Measurements from ENCODE around the gene VWA3B. TPM values are rescaled to one million over a fixed set of nuclear protein-coding genes. Genes with fewer than 3 reads are reported as not detected.

VWA3B gene
- polyA plus RNA-seq, 2 of the 4 experiments (the other 2 are of a cell fraction): not detected

DNA sequence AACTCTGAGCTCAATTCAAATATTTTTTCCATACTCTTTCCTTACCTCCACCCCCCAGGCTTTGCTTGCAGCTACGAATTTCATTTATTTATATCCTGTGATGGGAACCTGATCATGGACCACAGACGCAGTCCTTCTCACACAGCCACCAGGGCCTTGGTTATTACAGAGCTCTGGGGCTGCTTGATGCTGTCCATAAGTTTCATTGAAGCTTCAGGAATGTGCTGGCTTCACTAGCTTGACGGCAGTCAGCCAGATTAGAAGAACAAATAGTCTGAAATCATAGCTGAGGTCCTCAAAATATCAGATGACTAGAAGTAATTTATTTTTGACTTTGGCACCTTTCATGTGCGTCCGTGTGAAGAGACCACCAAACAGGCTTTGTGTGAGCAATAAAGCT lies 104.9 kb downstream of the VWA3B start (continued):
- TF ChIP-seq, protein P1, sequence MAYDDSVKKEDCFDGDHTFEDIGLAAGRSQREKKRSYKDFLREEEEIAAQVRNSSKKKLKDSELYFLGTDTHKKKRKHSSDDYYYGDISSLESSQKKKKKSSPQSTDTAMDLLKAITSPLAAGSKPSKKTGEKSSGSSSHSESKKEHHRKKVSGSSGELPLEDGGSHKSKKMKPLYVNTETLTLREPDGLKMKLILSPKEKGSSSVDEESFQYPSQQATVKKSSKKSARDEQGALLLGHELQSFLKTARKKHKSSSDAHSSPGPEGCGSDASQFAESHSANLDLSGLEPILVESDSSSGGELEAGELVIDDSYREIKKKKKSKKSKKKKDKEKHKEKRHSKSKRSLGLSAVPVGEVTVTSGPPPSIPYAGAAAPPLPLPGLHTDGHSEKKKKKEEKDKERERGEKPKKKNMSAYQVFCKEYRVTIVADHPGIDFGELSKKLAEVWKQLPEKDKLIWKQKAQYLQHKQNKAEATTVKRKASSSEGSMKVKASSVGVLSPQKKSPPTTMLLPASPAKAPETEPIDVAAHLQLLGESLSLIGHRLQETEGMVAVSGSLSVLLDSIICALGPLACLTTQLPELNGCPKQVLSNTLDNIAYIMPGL (CRISPR knock-in tag; IDR thresholded peaks at IDR 0.05; ENCODE audit: borderline replicate concordance): no peak
- TF ChIP-seq FOSL2 (IDR thresholded peaks at IDR 0.05) (no peak), FOSL2 (CRISPR knock-in tag; IDR thresholded peaks at IDR 0.05) (no peak), ZNF302 (CRISPR knock-in tag; IDR thresholded peaks at IDR 0.05) (no peak)

DNA sequence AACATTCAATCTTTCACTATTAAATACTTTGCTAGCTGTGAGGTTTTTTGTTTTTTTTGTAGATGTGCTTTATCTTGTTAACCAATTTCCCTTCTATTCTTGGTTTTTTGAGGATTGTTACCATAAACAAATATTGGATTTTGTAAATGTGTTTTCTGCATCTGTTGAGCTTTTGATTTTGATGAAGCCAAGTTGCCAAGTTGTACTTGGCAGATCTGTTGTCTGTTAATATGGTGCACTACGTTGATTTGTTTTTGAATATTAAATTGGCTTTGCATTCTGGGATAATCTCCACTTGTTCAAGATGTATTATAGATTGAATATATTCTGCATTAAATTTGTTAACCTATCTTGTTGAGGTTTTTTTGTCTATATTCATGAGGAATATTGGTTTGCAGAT lies 114.6 kb downstream of the VWA3B start:
- Histone ChIP-seq H3K4me2 (no peak overlapping the region), H3K9me3 (no peaks in the 10 kb centered on the region), H3K4me1 (no peaks in the 10 kb centered on the region), H3K27ac (no peak overlapping the region), H3K4me3 (no peak overlapping the region)
- CTCF ChIA-PET: no interaction called here
- ATAC-seq (no peak), FAIRE-seq (no peak), DNase-seq (ENCODE audit: low read depth in 1 of 2, low spot score in 1 of 2) (no peak)
- POLR2A ChIA-PET: no interaction called here
- 3% methylated on average over 1 of the region's 1 CpG for WGBS (ENCODE audit: missing lambda C conversion rate)
- TF ChIP-seq CEBPB (IDR thresholded peaks at IDR 0.05) (no peak), TP53 (CRISPR knock-in tag; IDR thresholded peaks at IDR 0.05) (no peak)
- TF ChIP-seq, protein P2, sequence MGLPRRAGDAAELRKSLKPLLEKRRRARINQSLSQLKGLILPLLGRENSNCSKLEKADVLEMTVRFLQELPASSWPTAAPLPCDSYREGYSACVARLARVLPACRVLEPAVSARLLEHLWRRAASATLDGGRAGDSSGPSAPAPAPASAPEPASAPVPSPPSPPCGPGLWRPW (IDR thresholded peaks at IDR 0.05): no peak

DNA sequence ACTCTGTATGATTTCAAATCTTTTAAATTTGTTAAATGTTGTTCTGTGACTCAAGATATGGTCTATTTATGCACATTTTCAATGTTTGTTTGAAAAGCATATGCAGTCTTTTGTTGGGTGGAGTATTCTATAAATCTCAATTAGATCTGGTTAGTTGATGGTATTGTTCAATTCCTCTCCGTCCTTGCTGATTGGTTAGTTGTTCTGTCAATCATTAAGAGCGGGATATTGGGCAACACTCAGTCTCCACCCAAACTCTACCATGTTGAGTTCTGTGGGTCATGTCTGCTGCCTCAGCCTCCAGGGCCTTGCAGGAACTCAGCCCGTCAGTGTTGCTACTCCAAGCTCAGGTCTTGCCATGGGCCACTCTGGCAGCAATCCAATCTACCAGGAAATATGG lies 118.9 kb downstream of the VWA3B start:
- Histone ChIP-seq H3K9me3 (no peaks in the 10 kb centered on the region), H3K27ac (no peak overlapping the region), H3K4me1 (no peaks in the 10 kb centered on the region), H3K4me2 (no peak overlapping the region), H3K4me3 (no peak overlapping the region)
- POLR2A ChIA-PET: no interaction called here
- 60% methylated on average over 3 of the region's 3 CpGs for WGBS (ENCODE audit: missing lambda C conversion rate)
- DNase-seq (ENCODE audit: low read depth in 1 of 2, low spot score in 1 of 2) (peak in 1 of 2 experiments; percentile 14), ATAC-seq (no peak), FAIRE-seq (no peak)
- CTCF ChIA-PET: no interaction called here
- TF ChIP-seq RNF2 (IDR thresholded peaks at IDR 0.05; ENCODE audit: borderline replicate concordance, low read depth) (no peak), FOXS1 (CRISPR knock-in tag; IDR thresholded peaks at IDR 0.05) (no peak), TP53 (CRISPR knock-in tag; IDR thresholded peaks at IDR 0.05) (no peak), ESRRA (IDR thresholded peaks at IDR 0.05; ENCODE audit: borderline replicate concordance, low read length) (no peak)

DNA sequence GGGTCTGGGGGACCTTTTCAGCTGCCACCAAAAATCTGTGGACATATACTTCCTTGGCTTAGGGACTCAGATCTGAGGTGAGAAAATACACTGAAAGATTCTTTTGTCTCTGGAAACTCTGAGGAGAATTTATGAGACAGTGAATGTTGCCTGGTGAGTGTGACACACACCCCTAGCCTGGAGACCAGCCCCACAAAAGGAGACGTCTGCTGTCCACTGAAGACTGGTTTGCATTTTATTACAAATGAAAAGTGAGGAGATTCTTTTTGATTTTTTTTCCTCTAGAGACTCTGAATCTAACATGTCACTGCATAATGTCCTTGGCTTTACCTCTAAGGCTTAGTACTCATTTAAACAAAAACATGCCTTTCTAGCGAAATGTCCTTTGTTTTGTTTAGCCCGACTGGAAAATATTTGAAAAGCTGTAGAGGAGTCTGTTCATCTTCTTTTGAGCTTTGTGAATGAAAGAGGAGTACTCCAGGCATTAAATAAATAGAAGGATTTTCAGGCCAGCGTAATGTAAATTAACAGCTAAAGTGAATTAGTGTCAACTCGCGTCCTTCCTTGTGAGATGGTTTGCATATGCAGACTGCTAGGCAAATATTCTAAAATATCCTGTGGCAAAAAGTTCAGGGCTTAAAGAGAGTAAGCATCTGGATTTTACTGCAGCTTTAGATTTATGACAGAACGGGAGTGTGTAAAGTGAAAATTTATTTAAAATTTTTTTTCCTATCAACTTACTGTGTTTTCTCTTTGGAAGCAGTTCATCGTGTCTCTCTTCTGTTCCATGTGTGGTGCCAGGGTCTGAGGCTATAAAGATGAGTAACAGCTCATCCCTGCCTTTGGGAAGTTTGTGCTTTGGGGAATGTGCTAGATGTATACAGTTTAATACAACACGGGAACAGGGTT lies 125.4 kb downstream of the VWA3B start:
- ChIA-PET POLR2A (no interaction called here), CTCF (interaction anchor here (0.6 kb wide), 1 partner anchor 10 kb away, joined by 3 read pairs; no protein-coding TSS in a partner anchor)
- Histone ChIP-seq H3K4me1 (no peaks in the 10 kb centered on the region), H3K4me3 (no peak overlapping the region), H3K27ac (no peak overlapping the region), H3K9me3 (no peaks in the 10 kb centered on the region; the same call in 2 of the 3 replicates), H3K4me2 (no peak overlapping the region)
- 24% methylated on average over 9 of the region's 9 CpGs for WGBS (ENCODE audit: missing lambda C conversion rate)
- no peak for FAIRE-seq
- DNase-seq (ENCODE audit: low read depth in 1 of 2, low spot score in 1 of 2): no peak
- ATAC-seq: no peak
- TF ChIP-seq CHD4 (IDR thresholded peaks at IDR 0.05; ENCODE audit: borderline replicate concordance) (no peak), POLR2A (IDR thresholded peaks at IDR 0.05; ENCODE audit: low read length) (no peak), POLR2AphosphoS2 (conservative IDR thresholded peaks at IDR 0.05; ENCODE audit: low read length) (no peak), CEBPB (IDR thresholded peaks at IDR 0.05) (no peak)

DNA sequence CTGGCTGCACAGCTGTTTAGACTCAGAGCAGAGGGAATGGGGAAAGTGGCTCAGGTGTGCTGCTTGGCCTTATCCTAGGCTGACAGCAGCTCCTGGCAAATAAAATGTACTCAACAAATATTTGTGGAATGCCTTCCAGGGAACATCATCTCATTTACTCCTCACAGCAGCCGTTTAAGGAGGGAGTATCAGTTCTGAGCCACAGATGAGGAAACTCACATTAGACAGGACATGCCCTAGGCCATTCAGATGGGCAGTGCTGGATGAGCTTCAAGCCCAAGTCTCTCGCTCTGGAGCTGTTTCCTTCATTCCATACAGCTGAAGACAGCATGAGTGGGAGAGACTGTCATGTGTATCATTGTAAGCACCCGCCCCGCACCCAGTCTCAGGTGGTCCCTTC lies 129.6 kb downstream of the VWA3B start:
- DNase-seq (ENCODE audit: low read depth in 1 of 2, low spot score in 1 of 2) (no peak), ATAC-seq (no peak), FAIRE-seq (no peak)
- 10% methylated on average over 4 of the region's 4 CpGs for WGBS (ENCODE audit: missing lambda C conversion rate)
- H3K9me3 ChIP-seq: peaks cover 13% of the 10 kb centered on the region
- no peaks in the 10 kb centered on the region for H3K4me1 ChIP-seq
- CTCF ChIA-PET: interaction anchor here (0.9 kb wide), 1 partner anchor 12 kb away, joined by 4 read pairs; no protein-coding TSS in a partner anchor
- no peak overlapping the region for H3K27ac ChIP-seq
- no peak for TF ChIP-seq CHD4 (IDR thresholded peaks at IDR 0.05; ENCODE audit: borderline replicate concordance)
- no peak for TF ChIP-seq HEYL (CRISPR knock-in tag; IDR thresholded peaks at IDR 0.05)
- no peak for TF ChIP-seq EHF (CRISPR knock-in tag; IDR thresholded peaks at IDR 0.05)
- no peak for TF ChIP-seq TP53 (CRISPR knock-in tag; IDR thresholded peaks at IDR 0.05)
- TF ChIP-seq NPAS2 (CRISPR knock-in tag; IDR thresholded peaks at IDR 0.05; ENCODE audit: borderline replicate concordance): no peak
- POLR2A ChIA-PET: interaction anchor here (0.5 kb wide), 1 partner anchor 117 kb away, joined by 3 read pairs; no protein-coding TSS in a partner anchor
- no peak overlapping the region for H3K4me2 ChIP-seq
- H3K4me3 ChIP-seq: no peak overlapping the region
